H9 (cell line): ENCODE results near the gene TMEM63B. TPM values are rescaled to one million over a fixed set of nuclear protein-coding genes. Genes with fewer than 3 reads are reported as not detected.

Experiments
- DNase-seq: peaks from one replicate; pipeline ENCODE4 v3.0.0-alpha.2; 2017
- H2AFZ ChIP-seq: one replicate; pipeline ENCODE4 v1.6.1; 2013; ENCODE audit warnings: mild to moderate bottlenecking, low read length, control low read depth, moderate library complexity
- H2AK5ac ChIP-seq: 2 replicates; pipeline ENCODE4 v1.6.1; 2013; ENCODE audit warnings: low read length, control low read depth, mixed read lengths; ENCODE audit not compliant: insufficient read length
- H2BK120ac ChIP-seq: one replicate; pipeline ENCODE4 v1.6.1; 2013; ENCODE audit warnings: low read depth, mild to moderate bottlenecking, low read length, control low read depth, inconsistent platforms; ENCODE audit not compliant: poor library complexity, severe bottlenecking
- H2BK12ac ChIP-seq: 2 replicates; pipeline ENCODE4 v1.6.1; 2013; ENCODE audit warnings: low read length, control low read depth, mixed read lengths, low read depth; ENCODE audit not compliant: insufficient read length
- H2BK15ac ChIP-seq: 2 replicates; pipeline ENCODE4 v1.6.1; 2013; ENCODE audit warnings: low read depth, low read length, control low read depth
- H2BK20ac ChIP-seq: one replicate; pipeline ENCODE4 v1.6.1; 2013; ENCODE audit warnings: low read depth, mild to moderate bottlenecking, low read length, control low read depth, inconsistent platforms; ENCODE audit not compliant: poor library complexity, severe bottlenecking
- H2BK5ac ChIP-seq: 2 replicates; pipeline ENCODE4 v1.6.1; 2013; ENCODE audit warnings: low read length, control low read depth, mixed read lengths; ENCODE audit not compliant: insufficient read length
- H3K14ac ChIP-seq: 2 replicates; pipeline ENCODE4 v1.6.1; 2013; ENCODE audit warnings: low read length, control low read depth; ENCODE audit not compliant: insufficient read depth
- H3K18ac ChIP-seq: 2 replicates; pipeline ENCODE4 v1.6.1; 2013; ENCODE audit warnings: low read depth, mild to moderate bottlenecking, mixed read lengths, low read length, control low read depth; ENCODE audit not compliant: insufficient read length
- H3K23ac ChIP-seq: 2 replicates; pipeline ENCODE4 v1.6.1; 2013; ENCODE audit warnings: low read length, control low read depth, mixed read lengths, low read depth; ENCODE audit not compliant: insufficient read length
- H3K23me2 ChIP-seq: 2 replicates; pipeline ENCODE4 v1.6.1; 2013; ENCODE audit warnings: low read depth, mild to moderate bottlenecking, mixed read lengths, low read length, control low read depth; ENCODE audit not compliant: insufficient read length, poor library complexity, severe bottlenecking
- H3K27ac ChIP-seq: 2 replicates; pipeline ENCODE4 v1.5.1; 2013; ENCODE audit warnings: low read length, control low read depth, mixed read lengths, low read depth; ENCODE audit not compliant: insufficient read length
- H3K27me3 ChIP-seq: 2 replicates; pipeline ENCODE4 v1.6.1; 2013; ENCODE audit warnings: low read length, control low read depth, inconsistent platforms; ENCODE audit not compliant: insufficient read depth
- H3K4ac ChIP-seq: 2 replicates; pipeline ENCODE4 v1.6.1; 2013; ENCODE audit warnings: low read depth, mild to moderate bottlenecking, control low read depth, inconsistent platforms, low read length, moderate library complexity
- H3K4me1 ChIP-seq: 2 replicates; pipeline ENCODE4 v1.6.1; 2013; ENCODE audit warnings: low read length, control low read depth, inconsistent platforms; ENCODE audit not compliant: insufficient read depth
- H3K4me2 ChIP-seq: 2 replicates; pipeline ENCODE4 v1.6.1; 2013; ENCODE audit warnings: low read length, control low read depth, mixed read lengths; ENCODE audit not compliant: insufficient read length, insufficient read depth
- H3K56ac ChIP-seq: 2 replicates; pipeline ENCODE4 v1.6.1; 2013; ENCODE audit warnings: low read depth, mild to moderate bottlenecking, mixed read lengths, low read length, control low read depth; ENCODE audit not compliant: insufficient read length
- H3K79me1 ChIP-seq: 2 replicates; pipeline ENCODE4 v1.6.1; 2013; ENCODE audit warnings: low read depth, mild to moderate bottlenecking, moderate library complexity, low read length, control low read depth, inconsistent platforms; ENCODE audit not compliant: insufficient read depth, poor library complexity, severe bottlenecking
- H3K79me2 ChIP-seq: 2 replicates; pipeline ENCODE4 v1.6.1; 2013; ENCODE audit warnings: low read length, control low read depth, inconsistent platforms; ENCODE audit not compliant: insufficient read depth
- H3K9ac ChIP-seq: 2 replicates; pipeline ENCODE4 v1.6.1; 2013; ENCODE audit warnings: low read length, control low read depth, mixed read lengths; ENCODE audit not compliant: insufficient read length; ENCODE audit errors: extremely low read depth
- H3K9me3 ChIP-seq: one replicate; pipeline ENCODE4 v1.6.1; 2013; ENCODE audit warnings: low read depth, low read length, inconsistent platforms; ENCODE audit not compliant: control insufficient read depth
- H3T11ph ChIP-seq: one replicate; pipeline ENCODE4 v1.6.1; 2013; ENCODE audit warnings: mild to moderate bottlenecking, low read length, control low read depth, inconsistent platforms
- H4K20me1 ChIP-seq: one replicate; pipeline ENCODE4 v1.6.1; 2013; ENCODE audit not compliant: control insufficient read depth, insufficient read length, insufficient read depth
- H4K5ac ChIP-seq: 2 replicates; pipeline ENCODE4 v1.6.1; 2013; ENCODE audit warnings: low read depth, mild to moderate bottlenecking, mixed read lengths, low read length, control low read depth; ENCODE audit not compliant: insufficient read length
- H4K8ac ChIP-seq: replicated peaks from 2 replicates; pipeline ENCODE4 v1.6.1; 2013; ENCODE audit warnings: low read length, control low read depth, mixed read lengths, low read depth; ENCODE audit not compliant: insufficient read length
- H4K91ac ChIP-seq: 2 replicates; pipeline ENCODE4 v1.6.1; 2013; ENCODE audit warnings: low read depth, mild to moderate bottlenecking, moderate library complexity, mixed read lengths, low read length, control low read depth; ENCODE audit not compliant: insufficient read length
- H3K27ac Mint-ChIP-seq, 3 experiments: 2 replicates in 2 of 3; 3 replicates in 1 of 3; pipeline ENCODE4 v1.8.0; 2020 to 2021; ENCODE audit warnings: mixed read lengths in 3 of 3, mild to moderate bottlenecking in 1 of 3, moderate library complexity in 1 of 3
- H3K27me3 Mint-ChIP-seq: 2 replicates; pipeline ENCODE4 v1.8.0; 2021; ENCODE audit warnings: low read depth, mild to moderate bottlenecking, moderate library complexity, mixed read lengths
- H3K36me3 Mint-ChIP-seq, 3 experiments: 2 replicates in 2 of 3; 3 replicates in 1 of 3; pipeline ENCODE4 v1.8.0; 2020 to 2021; ENCODE audit warnings: low read depth in 3 of 3, mixed read lengths in 3 of 3; ENCODE audit not compliant: insufficient read depth in 1 of 3
- H3K4me1 Mint-ChIP-seq, 2 experiments: 2 replicates each; pipeline ENCODE4 v1.8.0; 2020; ENCODE audit warnings: mixed read lengths in 2 of 2
- H3K4me3 Mint-ChIP-seq, 2 experiments: 2 replicates in 1 of 2; 3 replicates in 1 of 2; pipeline ENCODE4 v1.8.0; 2020 to 2021; ENCODE audit warnings: mild to moderate bottlenecking in 2 of 2, mixed read lengths in 2 of 2, moderate library complexity in 1 of 2
- H3K9me3 Mint-ChIP-seq, 2 experiments: 2 replicates in 1 of 2; 3 replicates in 1 of 2; pipeline ENCODE4 v1.8.0; 2020; ENCODE audit warnings: mild to moderate bottlenecking in 2 of 2, mixed read lengths in 2 of 2, moderate library complexity in 1 of 2
- CTCF ChIP-seq: fragments of 200-600 bp; sonication (generic); conservative IDR thresholded peaks from 3 replicates; pipeline ENCODE4 v1.8.0; 2021; ENCODE audit warnings: antibody characterized with exemption, mild to moderate bottlenecking
- WGBS: extraction: QIAGEN DNeasy Blood & Tissue Kit; methylation state at CpG from one replicate; pipeline ENCODE4 v1.1.7; 2013; ENCODE audit warnings: missing lambda C conversion rate, low lambda C conversion rate, mixed read lengths; ENCODE audit not compliant: insufficient read length; ENCODE audit errors: extremely low coverage; 5-methylcytosine and 5-hydroxymethylcytosine counted together
- total RNA-seq: library from RNA; stranded (reverse); gene quantifications from 2 replicates; pipeline ENCODE4 v1.2.1, GENCODE V29; 2021

The TMEM63B gene
- total RNA-seq, 1 experiment from 2014 or later: 56.3 TPM

GRCh38 chr6:44101832-44102231 lies 25.5 kb upstream of the TMEM63B start:
- Histone ChIP-seq H3K9me3 (no peaks in the 10 kb centered on the region), H3K27ac (no peak overlapping the region), H4K5ac (no peak overlapping the region), H3K27me3 (no peaks in the 10 kb centered on the region), H4K8ac (no peak overlapping the region), H2BK120ac (no peak overlapping the region), H3T11ph (no peak overlapping the region), H3K4me1 (no peaks in the 10 kb centered on the region), H2BK15ac (no peak overlapping the region), H3K4ac (no peak overlapping the region), H3K79me1 (peaks cover 4% of the 10 kb centered on the region), H4K20me1 (no peaks in the 10 kb centered on the region), H3K9ac (no peak overlapping the region), H4K91ac (no peak overlapping the region), H3K18ac (no peak overlapping the region), H3K4me2 (no peak overlapping the region), H2AK5ac (no peak overlapping the region), H2AFZ (no peak overlapping the region), H3K56ac (no peak overlapping the region), H2BK12ac (no peak overlapping the region), H3K23me2 (no peaks in the 10 kb centered on the region), H2BK5ac (no peak overlapping the region), H2BK20ac (no peak overlapping the region), H3K23ac (no peak overlapping the region), H3K14ac (no peak overlapping the region; the same call in 1 of the 2 replicates), H3K79me2 (no peaks in the 10 kb centered on the region)
- no peak for TF ChIP-seq CTCF
- H3K27me3 Mint-ChIP-seq: no peaks in the 10 kb centered on the region
- peaks cover 21 to 22% of the 10 kb centered on the region in 2 experiments for H3K4me1 Mint-ChIP-seq
- DNase-seq: no peak
- no CpG with 5 or more reads among the region's 4 CpGs for WGBS
- peaks cover 19 to 48% (median 45%) of the 10 kb centered on the region in 3 experiments; a peak in 6 of 7 replicates for H3K36me3 Mint-ChIP-seq
- H3K9me3 Mint-ChIP-seq: no peaks in the 10 kb centered on the region
- H3K27ac Mint-ChIP-seq: peak overlapping the region; percentile 56 to 66 (median 64); a peak in 6 of 7 replicates
- H3K4me3 Mint-ChIP-seq: no peak overlapping the region; a peak in 2 of 5 replicates
